Measurements from ENCODE around the gene RTN3.
"Not testable (repeated sequence)": the region's sequence is repeated elsewhere in the genome, so short reads cannot be mapped to it uniquely, and the experiment has no call there.

Gene RTN3

DNA sequence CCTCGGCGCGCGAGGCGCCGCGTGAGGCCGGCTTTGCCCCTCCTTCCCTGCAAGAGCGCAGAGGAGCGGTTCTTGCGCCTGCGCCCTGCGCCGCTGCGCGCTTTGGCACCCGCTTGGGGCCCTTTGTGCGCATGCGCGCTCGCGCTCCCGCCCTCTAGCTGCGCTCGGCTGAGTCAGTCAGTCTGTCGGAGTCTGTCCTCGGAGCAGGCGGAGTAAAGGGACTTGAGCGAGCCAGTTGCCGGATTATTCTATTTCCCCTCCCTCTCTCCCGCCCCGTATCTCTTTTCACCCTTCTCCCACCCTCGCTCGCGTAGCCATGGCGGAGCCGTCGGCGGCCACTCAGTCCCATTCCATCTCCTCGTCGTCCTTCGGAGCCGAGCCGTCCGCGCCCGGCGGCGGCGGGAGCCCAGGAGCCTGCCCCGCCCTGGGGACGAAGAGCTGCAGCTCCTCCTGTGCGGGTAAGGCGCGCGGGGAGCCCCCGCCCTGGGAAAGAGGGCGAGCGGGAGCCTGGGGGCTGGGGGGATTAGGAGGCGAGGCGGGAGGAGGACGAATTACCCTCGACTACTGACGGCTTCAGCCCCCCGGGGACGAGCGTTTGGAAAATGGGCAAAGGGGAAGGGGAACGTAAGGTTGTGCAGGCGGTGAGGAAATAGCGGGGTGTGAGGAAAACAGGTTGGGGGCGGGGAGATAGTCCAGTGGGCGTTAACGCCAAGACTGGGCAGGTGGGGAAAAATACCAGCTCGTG lies at the start of gene RTN3:
RTN3 (plus strand) TSS at position 180 of the 745 bp plus-strand sequence; CDS start at position 317, 137 bp downstream.
- DNase-seq = peak; percentile 98

DNA sequence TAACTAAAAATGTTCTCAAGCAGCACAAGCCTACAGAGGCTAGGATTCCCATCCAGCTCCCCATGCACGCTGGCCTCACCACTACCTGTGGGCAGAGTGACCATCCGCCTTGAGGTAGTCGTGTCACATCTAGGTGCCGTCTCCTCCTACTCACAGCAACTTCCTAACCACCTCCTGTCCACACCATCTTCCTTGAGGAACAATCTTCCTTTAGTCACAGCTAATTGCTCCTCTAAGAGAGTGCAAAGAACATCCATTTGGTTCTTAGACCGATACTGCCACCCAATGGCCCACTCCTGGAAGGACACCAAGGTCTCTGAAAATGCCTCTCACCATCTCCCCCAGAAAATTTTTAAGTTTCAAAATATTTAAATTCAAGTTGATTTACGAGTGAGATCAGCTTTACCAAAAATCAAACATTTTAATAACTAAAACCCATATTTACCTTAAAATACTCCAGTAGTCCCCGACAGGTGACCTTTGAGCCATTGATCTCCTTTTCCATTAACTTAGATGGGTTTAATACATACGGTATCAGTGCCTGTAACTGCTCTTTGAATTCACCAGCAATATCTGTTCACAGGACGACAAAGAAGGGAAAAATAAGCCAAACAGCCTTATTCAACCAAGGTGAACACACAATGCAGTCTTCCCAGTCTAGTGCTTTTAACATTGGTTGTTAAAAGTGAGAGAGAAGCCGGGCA lies 45.4 kb upstream of the RTN3 start:
- DNase-seq = peak; percentile 67

DNA sequence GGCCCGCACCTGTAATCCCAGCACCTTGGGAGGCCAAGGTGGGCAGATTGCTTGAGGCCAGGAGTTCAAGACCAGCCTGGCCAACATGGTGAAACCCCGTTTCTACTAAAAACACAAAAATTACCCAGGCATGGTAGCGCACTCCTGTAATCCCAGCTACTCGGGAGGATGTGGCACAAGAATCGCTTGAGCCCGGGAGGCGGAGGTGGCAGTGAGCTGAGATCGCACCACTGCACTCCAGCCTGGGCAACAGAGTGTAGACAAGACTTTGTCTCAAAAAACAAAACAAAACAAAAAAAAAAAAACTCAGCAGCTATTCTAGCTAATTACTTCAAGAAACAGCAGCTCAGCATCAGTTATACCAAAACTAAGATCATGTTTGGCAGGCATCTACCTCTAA lies 42.9 kb upstream of the RTN3 start:
- not testable (repeated sequence) for DNase-seq

GRCh38 chr11:63639199-63639832 lies 42.0 kb upstream of the RTN3 start:
- no peak for DNase-seq

GRCh38 chr11:63641727-63642126 lies 39.6 kb upstream of the RTN3 start:
- DNase-seq = no peak

DNA sequence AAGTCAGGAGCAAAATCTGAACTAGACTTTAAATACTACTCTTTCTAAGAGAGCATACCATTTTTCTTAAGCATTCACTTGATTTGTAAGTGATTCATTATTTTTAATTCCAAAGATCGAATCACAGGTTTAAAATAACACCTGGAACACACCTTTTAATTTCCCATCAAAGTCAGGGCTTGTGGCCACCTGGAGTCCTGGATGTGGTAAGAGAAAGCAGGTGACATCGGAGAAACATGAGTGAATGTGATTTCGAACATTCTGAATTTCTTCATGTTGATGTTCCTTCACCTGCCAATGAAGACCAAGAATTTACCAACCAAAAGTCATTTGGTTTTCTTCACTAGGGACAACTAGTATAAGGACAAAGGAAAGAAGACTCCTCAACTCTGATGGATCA lies 38.1 kb upstream of the RTN3 start:
- no peak for DNase-seq

DNA sequence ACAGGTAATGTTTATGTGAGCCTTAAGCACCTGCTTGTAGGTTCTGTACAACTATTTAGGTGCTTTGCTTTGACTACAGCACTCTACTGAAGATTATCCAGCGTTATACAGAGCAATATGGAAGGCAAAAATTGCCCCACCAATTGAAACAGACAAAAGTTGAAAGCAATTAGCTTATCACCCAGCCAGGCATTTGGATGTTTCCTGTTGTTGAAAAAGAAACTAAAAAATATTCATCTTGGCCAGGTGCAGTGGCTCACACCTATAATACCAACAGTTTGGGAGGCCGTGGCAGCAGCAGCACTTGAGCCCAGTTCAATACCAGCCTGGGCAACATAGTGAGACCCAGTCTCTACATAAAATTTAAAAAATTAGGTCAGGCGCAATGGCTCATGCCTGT lies 28.6 kb upstream of the RTN3 start:
- no peak for DNase-seq

GRCh38 chr11:63660972-63661371 lies 20.3 kb upstream of the RTN3 start:
- DNase-seq = no peak

- DNase-seq = no peak
These were observed 17.5 kb upstream of the RTN3 start for GRCh38 chr11:63663809-63664208.

DNA sequence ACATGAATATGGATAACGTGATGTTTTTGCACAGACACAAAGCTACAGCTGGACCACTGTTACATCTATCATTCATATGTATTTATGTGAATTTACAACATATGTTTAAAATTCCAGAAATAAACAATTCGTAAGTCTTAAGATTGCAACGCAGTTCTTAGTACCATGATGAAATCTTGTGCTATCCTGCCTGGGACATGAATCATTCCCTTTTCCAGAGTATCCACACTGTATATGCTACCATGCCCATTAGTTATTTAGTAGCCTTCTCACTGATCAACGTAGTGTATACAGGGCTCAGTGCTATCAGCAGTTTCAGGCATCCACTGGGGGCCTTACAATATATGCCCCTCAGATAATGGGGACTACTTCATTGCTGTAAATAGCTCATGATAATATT lies 14.4 kb upstream of the RTN3 start:
- no peak for DNase-seq

GRCh38 chr11:63667995-63668795 lies 13.1 kb upstream of the RTN3 start:
- no peak for DNase-seq

- no peak for DNase-seq
These were observed 11.2 kb upstream of the RTN3 start for GRCh38 chr11:63670096-63670432.

DNA sequence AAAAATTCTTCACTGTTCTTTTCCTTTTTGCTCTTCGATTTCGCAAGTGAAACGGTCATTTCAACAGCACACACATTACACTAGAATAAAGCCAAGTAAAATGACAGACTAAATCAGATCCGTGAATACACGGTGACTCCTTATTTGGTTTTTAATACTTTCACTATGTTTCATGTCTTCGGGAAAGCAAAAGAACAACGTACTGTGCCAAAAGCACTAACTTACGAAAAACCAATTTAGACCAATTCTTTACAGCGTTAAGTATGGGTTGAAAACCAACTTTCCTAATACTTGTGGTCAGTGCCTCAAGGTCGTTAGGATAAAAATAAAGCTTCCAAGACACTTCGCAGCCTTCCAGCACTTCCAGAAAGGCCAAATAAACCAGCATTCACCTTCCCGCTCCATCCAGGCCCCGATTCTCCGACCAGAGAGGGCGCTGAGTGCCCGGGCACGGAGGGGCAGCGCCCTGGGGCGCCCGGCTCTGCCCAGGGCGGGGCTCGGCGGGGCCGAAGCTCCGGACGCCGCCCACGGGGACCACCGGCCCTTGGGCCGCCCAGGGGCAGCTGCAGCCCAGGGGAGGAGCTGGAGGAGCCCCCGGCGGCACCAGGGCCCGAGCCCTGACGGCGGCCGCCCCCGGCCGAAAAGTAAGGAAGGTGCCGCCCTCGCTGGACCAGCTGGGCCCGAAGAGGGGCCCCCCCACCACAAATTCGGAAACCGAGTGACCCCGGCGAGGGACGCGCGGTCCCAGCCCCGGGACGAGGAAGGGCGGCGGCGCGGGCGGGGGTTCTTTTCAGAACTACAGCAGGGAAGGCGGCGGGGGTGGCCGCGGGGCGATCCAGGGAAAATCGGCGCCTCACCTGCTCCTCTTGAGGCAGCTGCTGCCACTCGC lies 10.6 kb upstream of the RTN3 start:
- DNase-seq = peak; percentile 40

DNA sequence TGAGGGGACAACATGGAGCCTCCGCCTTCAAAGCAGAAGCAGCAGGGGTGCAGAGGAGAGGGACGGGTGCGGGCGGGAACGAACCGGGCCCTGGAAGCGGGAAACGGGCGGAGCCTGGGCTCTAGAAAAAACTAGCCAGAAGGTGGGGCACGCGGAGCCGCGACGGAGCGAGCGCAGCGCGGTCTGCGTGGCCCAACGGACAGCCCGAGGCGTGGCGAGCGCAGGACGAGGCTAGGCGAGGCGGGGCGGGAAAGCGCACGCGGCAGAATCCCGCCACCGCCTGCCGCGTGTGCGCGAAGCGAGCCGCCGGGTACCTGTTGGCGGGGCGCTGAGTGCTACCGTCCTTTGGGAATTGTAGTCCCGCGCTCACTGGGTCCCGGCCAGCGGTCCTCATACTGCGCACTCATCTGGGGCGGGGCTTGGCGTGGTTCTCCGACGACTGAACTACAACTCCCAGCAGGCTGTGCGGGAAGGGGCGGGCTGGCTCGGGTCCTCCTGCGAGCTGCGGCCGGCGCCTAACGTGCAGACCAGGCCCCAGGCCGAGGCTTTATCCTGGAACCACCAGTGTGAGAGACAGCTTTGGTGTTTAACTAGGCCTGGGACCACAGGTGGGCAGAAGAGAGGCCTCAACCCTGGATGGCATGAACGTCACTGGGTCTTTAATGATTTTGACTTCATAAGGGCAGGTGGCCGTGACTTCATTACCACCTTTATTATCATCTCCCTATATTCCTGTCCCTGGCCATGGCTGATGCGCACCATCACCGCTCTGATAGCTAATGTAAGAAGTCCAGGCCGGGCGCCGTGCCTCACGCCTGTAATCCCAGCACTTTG lies 9.8 kb upstream of the RTN3 start, which contains the start of gene ATL3:
ATL3 (minus strand) TSS at position 55 of the 834 bp plus-strand sequence; CDS start at position 14, 41 bp downstream.
- peak; percentile 98 for DNase-seq

GRCh38 chr11:63672156-63672463 lies 9.2 kb upstream of the RTN3 start:
- no peak for DNase-seq

GRCh38 chr11:63672936-63673539 lies 8.3 kb upstream of the RTN3 start:
- DNase-seq = no peak

DNA sequence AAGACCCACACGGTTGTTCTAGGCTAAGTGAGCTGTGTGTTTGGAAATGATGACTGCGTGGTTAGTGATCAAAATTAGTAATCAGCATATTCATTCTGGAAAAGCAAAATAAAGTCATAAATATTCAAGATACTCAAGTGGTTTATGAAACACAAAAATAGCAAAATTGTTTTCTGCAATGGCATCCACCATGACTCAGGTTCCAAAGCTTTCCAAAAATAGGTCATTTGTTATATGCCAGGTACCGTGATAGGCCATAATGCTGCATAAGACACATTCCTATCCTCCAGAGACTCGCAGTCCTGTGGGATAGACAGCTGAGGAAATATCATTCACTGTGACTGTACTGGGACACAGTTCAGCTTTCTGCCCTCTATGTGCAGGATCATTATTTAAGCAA lies 7.7 kb upstream of the RTN3 start:
- no peak for DNase-seq

GRCh38 chr11:63680834-63681320 lies 423 bp upstream of the RTN3 start:
- peak; percentile 51 for DNase-seq

DNA sequence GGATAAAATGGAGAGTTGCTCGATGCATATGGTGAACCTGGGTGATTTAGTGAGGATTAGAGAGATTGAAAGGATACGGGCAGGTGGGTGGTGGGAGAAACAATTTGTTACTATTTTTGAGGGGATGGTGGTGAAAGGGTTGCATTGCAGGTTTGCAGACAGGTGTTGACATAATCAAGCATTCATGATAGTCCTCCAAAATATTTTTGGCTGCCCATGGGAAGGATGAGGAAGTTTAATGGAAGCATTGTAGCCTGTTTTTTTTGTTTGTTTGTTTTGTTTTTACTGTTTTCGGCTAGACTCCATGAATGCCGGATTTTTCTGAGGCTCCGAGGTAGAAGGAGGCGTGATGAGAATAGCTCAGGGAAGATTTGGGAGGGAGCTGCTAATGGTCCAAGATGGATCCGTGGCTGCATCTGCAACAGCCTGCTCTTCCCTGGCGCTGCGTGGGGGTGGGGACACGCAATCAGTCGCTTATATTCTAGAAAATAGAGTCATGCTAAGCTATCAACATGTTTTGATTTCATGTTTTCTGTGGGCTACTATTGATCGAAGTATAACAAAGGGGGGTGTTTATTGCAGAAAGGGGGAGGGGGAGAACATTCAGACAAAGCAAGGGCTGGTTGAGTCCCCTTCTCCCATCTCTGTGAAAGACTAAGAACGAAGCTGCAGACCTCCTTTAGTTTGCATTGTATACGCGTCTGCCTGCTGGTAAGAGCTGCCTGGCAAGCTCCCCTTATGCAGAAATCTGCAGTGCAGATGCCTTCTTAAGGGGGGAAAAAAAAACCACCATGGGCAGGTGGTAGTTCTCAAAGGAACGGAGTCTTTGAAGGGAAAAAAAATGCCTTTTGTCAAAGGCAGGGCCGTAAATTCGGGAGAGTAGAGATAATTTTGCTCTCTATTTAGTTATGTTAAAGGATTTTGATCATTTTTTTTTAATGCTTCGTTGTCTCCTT lies 1.0 kb downstream of the RTN3 start:
- DNase-seq = peak; percentile 11

Measured in activated naive CD4-positive, alpha-beta T cell treated with Interleukin-2 at 50 U/mL for 16 hours (primary cell).